Vagina (tissue), 2 donors: Measurements from ENCODE around the gene SMC4. TPM values are rescaled to one million over a fixed set of nuclear protein-coding genes. Genes with fewer than 3 reads are reported as not detected.

Source experiments
- DNase-seq, 2 donors: peaks; one replicate each; pipeline ENCODE4 v3.0.0-alpha.2; 2017; ENCODE audit errors: extremely low spot score in 2 of 2
- H3K27ac ChIP-seq: fragments of 200-600 bp; sonication (generic); one replicate; pipeline ENCODE4 v1.5.1; 2019
- H3K27me3 ChIP-seq: fragments of 200-600 bp; sonication (generic); one replicate; pipeline ENCODE4 v1.5.1; 2019
- H3K36me3 ChIP-seq, 2 donors: fragments of 200-600 bp; sonication (generic); one replicate each; pipeline ENCODE4 v1.5.1; 2017 to 2019
- H3K4me1 ChIP-seq: fragments of 200-600 bp; sonication (generic); one replicate; pipeline ENCODE4 v1.5.1; 2019
- H3K4me3 ChIP-seq, 2 donors: fragments of 200-600 bp; sonication (generic); 1 replicate in 1 of 2; 2 replicates in 1 of 2; pipeline ENCODE4 v1.5.1; 2016 to 2019
- H3K9me3 ChIP-seq: fragments of 200-600 bp; sonication (generic); one replicate; pipeline ENCODE4 v1.5.1; 2019
- POLR2A ChIP-seq, 2 donors: fragments of 450-650 bp; IDR thresholded peaks; one replicate each; pipeline ENCODE4 v1.6.1; 2017; ENCODE audit warnings: antibody characterized with exemption in 2 of 2, mild to moderate bottlenecking in 2 of 2, moderate library complexity in 2 of 2
- POLR2AphosphoS5 ChIP-seq, 2 donors: sonication (generic); formaldehyde crosslinking; IDR thresholded peaks; one replicate each; pipeline ENCODE4 v1.9.0; 2017; ENCODE audit warnings: antibody characterized with exemption in 2 of 2, mild to moderate bottlenecking in 2 of 2, low read depth in 1 of 2; ENCODE audit not compliant: insufficient read depth in 1 of 2
- intact Hi-C: fragments of 100-400 bp; cut with DNase I; formaldehyde crosslinking; loops from one replicate; pipeline ENCODE4 v1.15.1; 2023
- total RNA-seq: library from RNA; depleted of rRNA; stranded (reverse); fragments of >200 nt; gene quantifications from one replicate; pipeline ENCODE4 v1.2.3, GENCODE V29; 2016
- TF ChIP-seq, protein P1 (sequence below), 3 experiments: fragments of 450-650 bp in 2 of 3; fragments of 200-600 bp in 1 of 3; sonication (generic) in 1 of 3; IDR thresholded peaks; one replicate each; pipeline ENCODE4 v1.5.1; 2017 to 2019; ENCODE audit warnings: antibody characterized with exemption in 3 of 3, mild to moderate bottlenecking in 2 of 3, moderate library complexity in 2 of 3

Gene SMC4
- total RNA-seq, 1 donor from 2014 or later, result 41.5 TPM

DNA sequence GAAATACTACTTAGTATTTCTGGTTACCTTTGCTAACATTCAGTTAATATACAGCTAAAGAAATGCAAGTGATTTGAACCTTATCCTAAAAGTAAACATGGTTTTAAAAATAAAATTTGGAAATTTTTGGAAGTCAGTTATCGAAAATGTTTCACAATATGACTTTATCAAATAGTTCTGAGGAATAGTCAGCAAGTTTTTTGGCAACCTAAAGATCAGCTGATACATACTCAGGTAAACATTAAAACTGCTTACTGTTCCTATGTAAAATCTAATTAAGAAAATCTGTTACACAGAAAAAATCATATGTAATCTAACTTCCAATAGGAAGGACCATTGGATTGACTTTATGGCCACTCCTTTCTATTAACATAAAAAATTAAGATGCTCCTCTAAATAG is 24.5 kb upstream of the SMC4 start:
- no peak for DNase-seq
- TF ChIP-seq POLR2AphosphoS5 (IDR thresholded peaks at IDR 0.05; ENCODE audit: insufficient read depth in 1 of 2, low read depth in 1 of 2) (no peak), POLR2A (IDR thresholded peaks at IDR 0.05) (no peak)
- TF ChIP-seq, protein P1, sequence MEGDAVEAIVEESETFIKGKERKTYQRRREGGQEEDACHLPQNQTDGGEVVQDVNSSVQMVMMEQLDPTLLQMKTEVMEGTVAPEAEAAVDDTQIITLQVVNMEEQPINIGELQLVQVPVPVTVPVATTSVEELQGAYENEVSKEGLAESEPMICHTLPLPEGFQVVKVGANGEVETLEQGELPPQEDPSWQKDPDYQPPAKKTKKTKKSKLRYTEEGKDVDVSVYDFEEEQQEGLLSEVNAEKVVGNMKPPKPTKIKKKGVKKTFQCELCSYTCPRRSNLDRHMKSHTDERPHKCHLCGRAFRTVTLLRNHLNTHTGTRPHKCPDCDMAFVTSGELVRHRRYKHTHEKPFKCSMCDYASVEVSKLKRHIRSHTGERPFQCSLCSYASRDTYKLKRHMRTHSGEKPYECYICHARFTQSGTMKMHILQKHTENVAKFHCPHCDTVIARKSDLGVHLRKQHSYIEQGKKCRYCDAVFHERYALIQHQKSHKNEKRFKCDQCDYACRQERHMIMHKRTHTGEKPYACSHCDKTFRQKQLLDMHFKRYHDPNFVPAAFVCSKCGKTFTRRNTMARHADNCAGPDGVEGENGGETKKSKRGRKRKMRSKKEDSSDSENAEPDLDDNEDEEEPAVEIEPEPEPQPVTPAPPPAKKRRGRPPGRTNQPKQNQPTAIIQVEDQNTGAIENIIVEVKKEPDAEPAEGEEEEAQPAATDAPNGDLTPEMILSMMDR (IDR thresholded peaks at IDR 0.05), result no peak
- intact Hi-C loops, result no loop called here
- Histone ChIP-seq H3K36me3 (peaks cover 0 to 5% of the 10 kb centered on the region in 2 donors), H3K27me3 (no peaks in the 10 kb centered on the region), H3K4me1 (no peaks in the 10 kb centered on the region), H3K9me3 (no peaks in the 10 kb centered on the region), H3K27ac (no peak overlapping the region), H3K4me3 (no peak overlapping the region)

DNA sequence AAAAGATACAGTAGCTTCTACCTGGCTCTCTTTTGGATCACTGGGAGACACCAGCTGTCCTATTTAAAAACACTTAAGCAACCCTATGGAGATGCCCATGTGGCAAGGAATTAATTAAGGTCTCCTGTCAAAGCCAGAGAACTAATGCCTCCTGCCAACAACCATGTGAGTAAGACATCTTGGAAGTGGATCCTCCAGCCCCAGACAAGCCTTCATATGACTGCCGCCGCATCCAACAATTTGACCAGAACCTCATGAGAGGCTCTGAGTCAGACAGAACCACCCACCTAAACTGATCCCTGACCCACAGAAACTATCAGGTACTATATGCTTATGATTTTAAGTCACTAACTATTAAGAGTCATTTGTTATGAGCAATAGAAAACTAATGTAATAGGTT is 22.8 kb upstream of the SMC4 start:
- no peak for DNase-seq
- intact Hi-C loops, result no loop called here
- H3K4me3 ChIP-seq, result no peak overlapping the region
- H3K9me3 ChIP-seq, result no peaks in the 10 kb centered on the region
- H3K27me3 ChIP-seq, result no peaks in the 10 kb centered on the region
- H3K27ac ChIP-seq, result no peak overlapping the region
- TF ChIP-seq, protein P1 (IDR thresholded peaks at IDR 0.05), result no peak
- TF ChIP-seq POLR2AphosphoS5 (IDR thresholded peaks at IDR 0.05; ENCODE audit: insufficient read depth in 1 of 2, low read depth in 1 of 2) (no peak), POLR2A (IDR thresholded peaks at IDR 0.05) (no peak)
- H3K36me3 ChIP-seq, result peaks cover 0 to 10% of the 10 kb centered on the region in 2 donors
- no peaks in the 10 kb centered on the region for H3K4me1 ChIP-seq

- Histone ChIP-seq H3K27ac (no peak overlapping the region), H3K27me3 (no peaks in the 10 kb centered on the region), H3K4me3 (no peak overlapping the region), H3K4me1 (no peaks in the 10 kb centered on the region), H3K36me3 (peaks cover 0 to 10% of the 10 kb centered on the region in 2 donors), H3K9me3 (no peaks in the 10 kb centered on the region)
- no peak for DNase-seq
- intact Hi-C loops, result no loop called here
- TF ChIP-seq, protein P1 (IDR thresholded peaks at IDR 0.05), result no peak
- TF ChIP-seq POLR2A (IDR thresholded peaks at IDR 0.05), result no peak
- no peak for TF ChIP-seq POLR2AphosphoS5 (IDR thresholded peaks at IDR 0.05; ENCODE audit: insufficient read depth in 1 of 2, low read depth in 1 of 2)
Observed at GRCh38 chr3:160378331-160379109, 20.9 kb upstream of the SMC4 start.

GRCh38 chr3:160379628-160380214 is 19.7 kb upstream of the SMC4 start:
- intact Hi-C loops, result no loop called here
- DNase-seq, result no peak
- no peak for TF ChIP-seq POLR2AphosphoS5 (IDR thresholded peaks at IDR 0.05; ENCODE audit: insufficient read depth in 1 of 2, low read depth in 1 of 2)
- TF ChIP-seq POLR2A (IDR thresholded peaks at IDR 0.05), result no peak
- TF ChIP-seq, protein P1 (IDR thresholded peaks at IDR 0.05), result no peak
- H3K4me3 ChIP-seq, result no peak overlapping the region
- no peaks in the 10 kb centered on the region for H3K4me1 ChIP-seq
- H3K27me3 ChIP-seq, result no peaks in the 10 kb centered on the region
- H3K36me3 ChIP-seq, result peaks cover 0 to 10% of the 10 kb centered on the region in 2 donors
- no peak overlapping the region for H3K27ac ChIP-seq
- H3K9me3 ChIP-seq, result no peaks in the 10 kb centered on the region

DNA sequence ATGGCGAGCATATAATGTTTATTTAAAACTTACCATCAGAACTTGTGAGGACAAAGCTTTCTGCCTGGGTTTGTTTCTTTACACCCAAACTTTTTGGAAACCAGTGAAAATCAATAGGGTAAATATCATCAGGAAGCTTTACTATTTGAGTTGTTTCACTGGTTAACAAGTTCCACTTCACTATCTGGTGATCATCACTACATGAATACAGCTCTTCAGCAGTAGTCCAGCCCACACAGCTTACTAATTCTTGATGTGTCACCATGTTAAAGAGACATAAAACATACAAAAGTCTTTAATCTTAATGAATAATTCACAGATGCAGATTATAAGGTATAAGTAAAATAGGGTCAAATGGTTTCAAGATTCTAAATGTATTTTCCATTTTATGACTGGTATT is 18.0 kb upstream of the SMC4 start:
- intact Hi-C loops, result no loop called here
- TF ChIP-seq POLR2AphosphoS5 (IDR thresholded peaks at IDR 0.05; ENCODE audit: insufficient read depth in 1 of 2, low read depth in 1 of 2) (no peak), POLR2A (IDR thresholded peaks at IDR 0.05) (no peak)
- TF ChIP-seq, protein P1 (IDR thresholded peaks at IDR 0.05), result no peak
- Histone ChIP-seq H3K4me1 (no peaks in the 10 kb centered on the region), H3K36me3 (peaks cover 0 to 5% of the 10 kb centered on the region in 2 donors), H3K4me3 (no peak overlapping the region), H3K27ac (no peak overlapping the region), H3K9me3 (no peaks in the 10 kb centered on the region), H3K27me3 (no peaks in the 10 kb centered on the region)
- DNase-seq, result no peak
